Hypothalamus (tissue), 51 donors: ENCODE measurements around the gene P2RY11.
A peak's percentile ranks its signal among the peaks of the same experiment; 100 is the strongest.

Experiments
- DNase-seq, 51 donors: peaks; one replicate each; lab custom pipeline; 2025; lab: John Stamatoyannopoulos, UW

P2RY11 gene

GRCh38 chr19:10092648-10093294, 18.7 kb upstream of the P2RY11 start:
- DNase-seq, result no peak

GRCh38 chr19:10093295-10094186, 18.0 kb upstream of the P2RY11 start:
- no peak for DNase-seq

GRCh38 chr19:10095622-10095947, 15.9 kb upstream of the P2RY11 start:
- peak in 1 of 51 donors; percentile 52 for DNase-seq

GRCh38 chr19:10095948-10096614, 15.4 kb upstream of the P2RY11 start:
- DNase-seq, result peak; percentile 35 to 91 (median 78)

GRCh38 chr19:10096615-10096963, 14.9 kb upstream of the P2RY11 start:
- peak in 6 of 51 donors; percentile 38 to 66 (median 42) for DNase-seq

GRCh38 chr19:10100163-10100785, 11.2 kb upstream of the P2RY11 start:
- DNase-seq, result no peak

GRCh38 chr19:10102787-10103236, 8.7 kb upstream of the P2RY11 start:
- DNase-seq, result no peak

- DNase-seq, result no peak
Observed at GRCh38 chr19:10104130-10104513, 7.4 kb upstream of the P2RY11 start.

GRCh38 chr19:10104665-10105508, 6.6 kb upstream of the P2RY11 start:
- no peak for DNase-seq

- DNase-seq, result no peak
Observed at GRCh38 chr19:10105509-10106099, 5.9 kb upstream of the P2RY11 start.

- peak; percentile 77 to 98 (median 96) for DNase-seq
Observed at GRCh38 chr19:10106100-10106936, 5.2 kb upstream of the P2RY11 start, which contains the start of gene PPAN. Gene PPAN (plus strand): TSS chr19:10106362. CDS start chr19:10106395, 33 bp downstream.

GRCh38 chr19:10107254-10107653, 4.2 kb upstream of the P2RY11 start:
- DNase-seq, result no peak

GRCh38 chr19:10107817-10108367, 3.6 kb upstream of the P2RY11 start:
- no peak for DNase-seq

- no peak for DNase-seq
Observed at GRCh38 chr19:10109528-10109927, 2.0 kb upstream of the P2RY11 start.

GRCh38 chr19:10110076-10110971, 1.2 kb upstream of the P2RY11 start:
- DNase-seq, result no peak

- DNase-seq, result no peak
Observed at GRCh38 chr19:10110972-10111317, 548 bp upstream of the P2RY11 start.

- peak in 1 of 51 donors; percentile 15 for DNase-seq
Observed at GRCh38 chr19:10112037-10112761, 706 bp downstream of the P2RY11 start.
